ENCODE measurements around the gene SPAG4.

Gene SPAG4

GRCh38 chr20:35598899-35599775 lies 16.5 kb upstream of the SPAG4 start:
- H3K9me2 ChIP-seq (replicated peaks; ENCODE audit: control insufficient read depth, low read length) = no peaks in the 10 kb centered on the region
- no peaks in the 10 kb centered on the region for H4K20me1 ChIP-seq (ENCODE audit: control insufficient read depth, insufficient read depth, low read depth, low read length)
- no peak overlapping the region for H3K4me2 ChIP-seq (ENCODE audit: low read length)
- peaks cover 34% of the 10 kb centered on the region for H3K27me3 ChIP-seq (ENCODE audit: control insufficient read depth, low read length)
- no peaks in the 10 kb centered on the region for H3K79me2 ChIP-seq (ENCODE audit: control insufficient read depth, low read length)
- TF ChIP-seq CTCF (IDR thresholded peaks at IDR 0.05; ENCODE audit: low read depth, low read length, poor library complexity, severe bottlenecking) (no peak), EZH2phosphoT487 (IDR thresholded peaks at IDR 0.05; ENCODE audit: borderline replicate concordance, low read length) (no peak)
- H3F3A ChIP-seq (ENCODE audit: control insufficient read depth, insufficient read depth) = no peaks in the 10 kb centered on the region
- H3K4me1 ChIP-seq (ENCODE audit: control insufficient read depth, low read length) = peaks cover 9% of the 10 kb centered on the region
- H3K4me3 ChIP-seq (ENCODE audit: low read length) = no peak overlapping the region
- no peak overlapping the region for H3K27ac ChIP-seq (ENCODE audit: low read depth, low read length)
- no peaks in the 10 kb centered on the region for H3K36me3 ChIP-seq (ENCODE audit: control insufficient read depth, low read length)
- no peaks in the 10 kb centered on the region for H3K9me3 ChIP-seq (ENCODE audit: control insufficient read depth, insufficient read depth, low read length)

GRCh38 chr20:35599776-35600120 lies 15.9 kb upstream of the SPAG4 start:
- H3K36me3 ChIP-seq (ENCODE audit: control insufficient read depth, low read length) = no peaks in the 10 kb centered on the region
- no peaks in the 10 kb centered on the region for H3F3A ChIP-seq (ENCODE audit: control insufficient read depth, insufficient read depth)
- H3K79me2 ChIP-seq (ENCODE audit: control insufficient read depth, low read length) = no peaks in the 10 kb centered on the region
- peaks cover 9% of the 10 kb centered on the region for H3K4me1 ChIP-seq (ENCODE audit: control insufficient read depth, low read length)
- no peak overlapping the region for H3K4me3 ChIP-seq (ENCODE audit: low read length)
- TF ChIP-seq EZH2phosphoT487 (IDR thresholded peaks at IDR 0.05; ENCODE audit: borderline replicate concordance, low read length) (no peak), CTCF (IDR thresholded peaks at IDR 0.05; ENCODE audit: low read depth, low read length, poor library complexity, severe bottlenecking) (no peak)
- no peaks in the 10 kb centered on the region for H3K9me2 ChIP-seq (replicated peaks; ENCODE audit: control insufficient read depth, low read length)
- peaks cover 34% of the 10 kb centered on the region for H3K27me3 ChIP-seq (ENCODE audit: control insufficient read depth, low read length)
- H4K20me1 ChIP-seq (ENCODE audit: control insufficient read depth, insufficient read depth, low read depth, low read length) = no peaks in the 10 kb centered on the region
- H3K4me2 ChIP-seq (ENCODE audit: low read length) = no peak overlapping the region
- H3K9me3 ChIP-seq (ENCODE audit: control insufficient read depth, insufficient read depth, low read length) = no peaks in the 10 kb centered on the region
- no peak overlapping the region for H3K27ac ChIP-seq (ENCODE audit: low read depth, low read length)

- Histone ChIP-seq H3K4me1 (ENCODE audit: control insufficient read depth, low read length) (peaks cover 9% of the 10 kb centered on the region), H3F3A (ENCODE audit: control insufficient read depth, insufficient read depth) (no peaks in the 10 kb centered on the region), H3K36me3 (ENCODE audit: control insufficient read depth, low read length) (no peaks in the 10 kb centered on the region), H3K9me3 (ENCODE audit: control insufficient read depth, insufficient read depth, low read length) (no peaks in the 10 kb centered on the region), H3K4me3 (ENCODE audit: low read length) (no peak overlapping the region), H3K4me2 (ENCODE audit: low read length) (peak overlapping the region; percentile 67; the same call in 1 of the 2 replicates), H3K9me2 (replicated peaks; ENCODE audit: control insufficient read depth, low read length) (no peaks in the 10 kb centered on the region), H3K27me3 (ENCODE audit: control insufficient read depth, low read length) (peaks cover 34% of the 10 kb centered on the region), H3K27ac (ENCODE audit: low read depth, low read length) (no peak overlapping the region), H4K20me1 (ENCODE audit: control insufficient read depth, insufficient read depth, low read depth, low read length) (no peaks in the 10 kb centered on the region), H3K79me2 (ENCODE audit: control insufficient read depth, low read length) (no peaks in the 10 kb centered on the region)
- TF ChIP-seq CTCF (IDR thresholded peaks at IDR 0.05; ENCODE audit: low read depth, low read length, poor library complexity, severe bottlenecking) (no peak), EZH2phosphoT487 (IDR thresholded peaks at IDR 0.05; ENCODE audit: borderline replicate concordance, low read length) (no peak)
Observed at GRCh38 chr20:35600176-35600992, 15.2 kb upstream of the SPAG4 start.
